ENCODE results near the gene VEPH1.

Gene VEPH1

GRCh38 chr3:157305392-157305791 is 197.8 kb downstream of the VEPH1 start:
- DNase-seq (ENCODE audit: low read depth, low spot score): no peak

- no peak for DNase-seq (ENCODE audit: low read depth, low spot score)
These were observed 201.5 kb downstream of the VEPH1 start for GRCh38 chr3:157301755-157302154.

GRCh38 chr3:157300981-157301663 is 202.1 kb downstream of the VEPH1 start:
- no peak for DNase-seq (ENCODE audit: low read depth, low spot score)

- DNase-seq (ENCODE audit: low read depth, low spot score): no peak
These were observed 203.1 kb downstream of the VEPH1 start for GRCh38 chr3:157300094-157300493.

- DNase-seq (ENCODE audit: low read depth, low spot score): no peak
These were observed 205.8 kb downstream of the VEPH1 start for GRCh38 chr3:157297328-157297915.

- DNase-seq (ENCODE audit: low read depth, low spot score): no peak
These were observed 208.3 kb downstream of the VEPH1 start for GRCh38 chr3:157294953-157295352.

- DNase-seq (ENCODE audit: low read depth, low spot score): no peak
These were observed 208.7 kb downstream of the VEPH1 start for GRCh38 chr3:157294491-157294890.

GRCh38 chr3:157290766-157291165 is 212.4 kb downstream of the VEPH1 start:
- no peak for DNase-seq (ENCODE audit: low read depth, low spot score)

- DNase-seq (ENCODE audit: low read depth, low spot score): no peak
These were observed 217.2 kb downstream of the VEPH1 start for GRCh38 chr3:157285966-157286365.

- DNase-seq (ENCODE audit: low read depth, low spot score): no peak
These were observed 218.1 kb downstream of the VEPH1 start for GRCh38 chr3:157285141-157285540.

GRCh38 chr3:157284688-157285087 is 218.5 kb downstream of the VEPH1 start:
- no peak for DNase-seq (ENCODE audit: low read depth, low spot score)

GRCh38 chr3:157282261-157283191 is 220.7 kb downstream of the VEPH1 start:
- DNase-seq (ENCODE audit: low read depth, low spot score): no peak

- DNase-seq (ENCODE audit: low read depth, low spot score): no peak
These were observed 222.4 kb downstream of the VEPH1 start for GRCh38 chr3:157280786-157281185.

GRCh38 chr3:157280354-157280753 is 222.9 kb downstream of the VEPH1 start:
- DNase-seq (ENCODE audit: low read depth, low spot score): no peak

- no peak for DNase-seq (ENCODE audit: low read depth, low spot score)
These were observed 224.0 kb downstream of the VEPH1 start for GRCh38 chr3:157279237-157279636.

- DNase-seq (ENCODE audit: low read depth, low spot score): no peak
These were observed 226.4 kb downstream of the VEPH1 start for GRCh38 chr3:157276801-157277200.

- DNase-seq (ENCODE audit: low read depth, low spot score): no peak
These were observed 227.4 kb downstream of the VEPH1 start for GRCh38 chr3:157275832-157276231.

- DNase-seq (ENCODE audit: low read depth, low spot score): peak; percentile 72
These were observed 228.5 kb downstream of the VEPH1 start for GRCh38 chr3:157274644-157275137.

- DNase-seq (ENCODE audit: low read depth, low spot score): no peak
These were observed 231.8 kb downstream of the VEPH1 start for GRCh38 chr3:157271283-157271882.

GRCh38 chr3:157268026-157268425 is 235.2 kb downstream of the VEPH1 start:
- DNase-seq (ENCODE audit: low read depth, low spot score): no peak

- no peak for DNase-seq (ENCODE audit: low read depth, low spot score)
These were observed 237.3 kb downstream of the VEPH1 start for GRCh38 chr3:157265931-157266330.

- no peak for DNase-seq (ENCODE audit: low read depth, low spot score)
These were observed 240.2 kb downstream of the VEPH1 start for GRCh38 chr3:157263027-157263426.

All from iPS DF 19.7 (cell line).